ENCODE data around the gene TRIM34. TPM values are rescaled to one million over a fixed set of nuclear protein-coding genes. Genes with fewer than 3 reads are reported as not detected.

Gene TRIM34
- total RNA-seq, 1 experiment from 2014 or later = 0.41 TPM

DNA sequence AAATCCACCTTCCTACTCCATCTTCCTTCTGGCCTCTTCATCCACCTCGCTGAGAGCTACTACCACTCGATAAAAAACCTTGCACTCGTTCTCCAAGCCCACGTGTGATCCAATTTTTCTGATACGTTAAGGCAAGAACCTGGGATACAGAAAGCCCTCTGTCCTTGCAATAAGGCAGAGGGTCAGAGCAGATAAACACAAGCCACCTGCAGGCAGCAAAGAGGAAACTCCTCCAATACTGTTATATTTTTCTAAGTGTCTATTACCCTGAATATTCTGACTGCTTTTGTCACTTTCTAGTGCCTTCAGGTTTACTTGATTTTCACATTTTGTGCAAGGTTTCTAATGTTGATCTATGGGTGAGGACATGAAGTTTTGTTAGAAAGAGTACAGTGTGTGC lies 33.5 kb downstream of the TRIM34 start:
- BruUV-seq (replicated peaks) = no TSS peak
- H3K9me3 ChIP-seq (ENCODE audit: low read depth, low read length, poor library complexity, severe bottlenecking) = no peaks in the 10 kb centered on the region
- H3K27me3 ChIP-seq (replicated peaks; ENCODE audit: insufficient read depth, low read depth, low read length, poor library complexity) = no peaks in the 10 kb centered on the region
- no peak overlapping the region for H3K27ac ChIP-seq (ENCODE audit: low read depth, low read length, poor library complexity, severe bottlenecking)
- CTCF ChIA-PET = no interaction called here
- no peak for DNase-seq (ENCODE audit: low spot score)
- intact Hi-C loops (cut with micrococcal nuclease; ENCODE audit: unreplicated experiment) = no loop called here
- POLR2A ChIA-PET (ENCODE audit: low non-redundant PET) = no interaction called here
- TF ChIP-seq, protein P1, sequence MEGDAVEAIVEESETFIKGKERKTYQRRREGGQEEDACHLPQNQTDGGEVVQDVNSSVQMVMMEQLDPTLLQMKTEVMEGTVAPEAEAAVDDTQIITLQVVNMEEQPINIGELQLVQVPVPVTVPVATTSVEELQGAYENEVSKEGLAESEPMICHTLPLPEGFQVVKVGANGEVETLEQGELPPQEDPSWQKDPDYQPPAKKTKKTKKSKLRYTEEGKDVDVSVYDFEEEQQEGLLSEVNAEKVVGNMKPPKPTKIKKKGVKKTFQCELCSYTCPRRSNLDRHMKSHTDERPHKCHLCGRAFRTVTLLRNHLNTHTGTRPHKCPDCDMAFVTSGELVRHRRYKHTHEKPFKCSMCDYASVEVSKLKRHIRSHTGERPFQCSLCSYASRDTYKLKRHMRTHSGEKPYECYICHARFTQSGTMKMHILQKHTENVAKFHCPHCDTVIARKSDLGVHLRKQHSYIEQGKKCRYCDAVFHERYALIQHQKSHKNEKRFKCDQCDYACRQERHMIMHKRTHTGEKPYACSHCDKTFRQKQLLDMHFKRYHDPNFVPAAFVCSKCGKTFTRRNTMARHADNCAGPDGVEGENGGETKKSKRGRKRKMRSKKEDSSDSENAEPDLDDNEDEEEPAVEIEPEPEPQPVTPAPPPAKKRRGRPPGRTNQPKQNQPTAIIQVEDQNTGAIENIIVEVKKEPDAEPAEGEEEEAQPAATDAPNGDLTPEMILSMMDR (conservative IDR thresholded peaks at IDR 0.05; ENCODE audit: low read depth, low read length) = no peak
- no peak for TF ChIP-seq EZH2 (IDR thresholded peaks at IDR 0.05; ENCODE audit: borderline replicate concordance, low read depth, low read length, poor library complexity, severe bottlenecking)
- no peak overlapping the region for H3K4me3 ChIP-seq (ENCODE audit: low read depth, low read length, poor library complexity, severe bottlenecking)
- H3K4me1 ChIP-seq (ENCODE audit: insufficient read depth, low read length, poor library complexity, severe bottlenecking) = no peaks in the 10 kb centered on the region
- no peaks in the 10 kb centered on the region for H3K36me3 ChIP-seq (ENCODE audit: insufficient read depth, low read length, poor library complexity, severe bottlenecking)

DNA sequence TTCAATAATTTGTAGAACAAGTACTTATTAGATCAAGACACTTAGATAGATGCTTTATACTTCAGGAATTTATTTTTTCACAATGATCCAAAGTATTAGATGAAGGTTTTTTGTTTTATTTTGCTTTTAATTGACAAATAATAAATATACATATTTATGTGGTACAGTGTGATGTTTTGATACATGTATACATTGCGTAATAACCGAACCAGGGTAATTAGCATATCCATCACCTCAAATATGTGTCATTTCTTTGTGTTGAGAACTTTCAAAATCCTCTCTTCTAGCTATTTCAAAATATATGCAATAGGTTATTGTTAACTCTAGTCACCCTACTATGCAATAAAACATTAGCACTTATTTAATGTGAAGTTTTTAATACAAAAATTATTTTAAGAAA lies 38.7 kb downstream of the TRIM34 start:
- POLR2A ChIA-PET (ENCODE audit: low non-redundant PET) = no interaction called here
- no peak for DNase-seq (ENCODE audit: low spot score)
- intact Hi-C loops (cut with micrococcal nuclease; ENCODE audit: unreplicated experiment) = no loop called here
- H3K36me3 ChIP-seq (ENCODE audit: insufficient read depth, low read length, poor library complexity, severe bottlenecking) = peaks cover 7% of the 10 kb centered on the region
- CTCF ChIA-PET = no interaction called here
- BruUV-seq (replicated peaks) = no TSS peak
- no peak for TF ChIP-seq EZH2 (IDR thresholded peaks at IDR 0.05; ENCODE audit: borderline replicate concordance, low read depth, low read length, poor library complexity, severe bottlenecking)
- TF ChIP-seq, protein P1 (conservative IDR thresholded peaks at IDR 0.05; ENCODE audit: low read depth, low read length) = no peak
- H3K9me3 ChIP-seq (ENCODE audit: low read depth, low read length, poor library complexity, severe bottlenecking) = no peaks in the 10 kb centered on the region
- H3K4me3 ChIP-seq (ENCODE audit: low read depth, low read length, poor library complexity, severe bottlenecking) = no peak overlapping the region
- no peak overlapping the region for H3K27ac ChIP-seq (ENCODE audit: low read depth, low read length, poor library complexity, severe bottlenecking)
- H3K27me3 ChIP-seq (replicated peaks; ENCODE audit: insufficient read depth, low read depth, low read length, poor library complexity) = no peaks in the 10 kb centered on the region
- H3K4me1 ChIP-seq (ENCODE audit: insufficient read depth, low read length, poor library complexity, severe bottlenecking) = no peaks in the 10 kb centered on the region

DNA sequence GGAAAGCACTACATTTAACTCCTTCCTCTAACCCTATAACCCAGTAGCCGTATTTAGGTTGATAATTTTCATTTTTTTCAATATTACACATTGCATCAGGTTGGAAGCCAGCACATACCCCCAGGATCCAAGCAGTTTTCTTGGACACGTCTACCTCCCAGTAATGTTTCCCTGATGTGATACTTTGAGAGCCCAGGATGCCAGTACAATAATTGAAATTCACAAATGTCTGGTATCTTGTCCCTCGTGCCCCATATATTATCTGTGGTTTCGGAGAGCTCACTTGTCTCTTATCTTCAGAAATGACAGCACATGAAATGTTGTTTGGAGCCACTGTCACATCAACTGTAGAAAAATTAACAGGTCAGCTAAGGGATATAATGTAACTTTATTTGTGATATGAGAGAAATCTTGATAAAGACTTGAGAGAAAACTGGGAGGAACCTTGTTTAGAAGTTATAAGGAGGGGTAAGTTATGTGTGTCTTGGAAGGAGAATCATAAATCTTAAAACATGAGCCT lies 40.3 kb downstream of the TRIM34 start:
- no TSS peak for BruUV-seq (replicated peaks)
- DNase-seq (ENCODE audit: low spot score) = no peak
- Histone ChIP-seq H3K4me3 (ENCODE audit: low read depth, low read length, poor library complexity, severe bottlenecking) (no peak overlapping the region), H3K27me3 (replicated peaks; ENCODE audit: insufficient read depth, low read depth, low read length, poor library complexity) (no peaks in the 10 kb centered on the region), H3K36me3 (ENCODE audit: insufficient read depth, low read length, poor library complexity, severe bottlenecking) (peaks cover 7% of the 10 kb centered on the region), H3K4me1 (ENCODE audit: insufficient read depth, low read length, poor library complexity, severe bottlenecking) (no peaks in the 10 kb centered on the region), H3K27ac (ENCODE audit: low read depth, low read length, poor library complexity, severe bottlenecking) (no peak overlapping the region), H3K9me3 (ENCODE audit: low read depth, low read length, poor library complexity, severe bottlenecking) (no peaks in the 10 kb centered on the region)
- intact Hi-C loops (cut with micrococcal nuclease; ENCODE audit: unreplicated experiment) = no loop called here
- POLR2A ChIA-PET (ENCODE audit: low non-redundant PET) = no interaction called here
- TF ChIP-seq, protein P1 (conservative IDR thresholded peaks at IDR 0.05; ENCODE audit: low read depth, low read length) = no peak
- TF ChIP-seq EZH2 (IDR thresholded peaks at IDR 0.05; ENCODE audit: borderline replicate concordance, low read depth, low read length, poor library complexity, severe bottlenecking) = no peak
- CTCF ChIA-PET = no interaction called here

Measured in A673 (cell line).